Endothelial cell of hepatic sinusoid (primary cell): Measurements from ENCODE around the gene PTX3.

Source experiments
- in situ Hi-C: cut with HindIII; loops from 2 replicates; pipeline ENCODE4 v1.10.0; 2017; ENCODE audit warnings: low sequenced_read_pairs

PTX3 gene

GRCh38 chr3:157471064-157471463 lies 34.4 kb downstream of the PTX3 start:
- in situ Hi-C loops, result no loop called here

GRCh38 chr3:157472648-157473047 lies 36.0 kb downstream of the PTX3 start:
- in situ Hi-C loops, result no loop called here

- in situ Hi-C loops, result no loop called here
These were observed 39.3 kb downstream of the PTX3 start for GRCh38 chr3:157475921-157476414.

GRCh38 chr3:157477441-157477840 lies 40.8 kb downstream of the PTX3 start:
- in situ Hi-C loops, result no loop called here

- in situ Hi-C loops, result no loop called here
These were observed 43.0 kb downstream of the PTX3 start for GRCh38 chr3:157479464-157480243.

GRCh38 chr3:157487339-157487738 lies 50.7 kb downstream of the PTX3 start:
- in situ Hi-C loops, result no loop called here

GRCh38 chr3:157488144-157488543 lies 51.5 kb downstream of the PTX3 start:
- in situ Hi-C loops, result no loop called here

GRCh38 chr3:157491136-157491535 lies 54.5 kb downstream of the PTX3 start:
- in situ Hi-C loops, result loop anchor here (10.0 kb wide), 1 partner anchor 286 kb away; no protein-coding TSS in a partner anchor
